ENCODE results near the gene OR52E8. TPM values are rescaled to one million over a fixed set of nuclear protein-coding genes. Genes with fewer than 3 reads are reported as not detected.

OR52E8 gene
- not detected for polyA plus RNA-seq (ENCODE audit: low read depth in 6 of 6)

GRCh38 chr11:5857590-5857989 is at the start of gene OR52E8:
Gene OR52E8 (minus strand): TSS chr11:5857690. CDS start chr11:5857690, 0 bp downstream.
- Mint-ChIP-seq H3K27ac (no peak within 1 kb of the TSS), H3K36me3 (no peaks in the 10 kb centered on the region), H3K4me3 (no peak within 1 kb of the TSS), H3K4me1 (no peaks in the 10 kb centered on the region), H3K27me3 (peaks cover 0 to 17% (median 4%) of the 10 kb centered on the region in 3 donors), H3K9me3 (peaks cover 0 to 13% (median 3%) of the 10 kb centered on the region in 7 donors)
- no peak for ATAC-seq (ENCODE audit: low read depth in 2 of 2)
- no peak for DNase-seq

GRCh38 chr11:5899534-5899933 is 42.0 kb upstream of the OR52E8 start:
- Mint-ChIP-seq H3K9me3 (no peaks in the 10 kb centered on the region), H3K4me3 (no peak overlapping the region), H3K36me3 (no peaks in the 10 kb centered on the region), H3K4me1 (no peaks in the 10 kb centered on the region), H3K27me3 (peaks cover 0 to 13% (median 9%) of the 10 kb centered on the region in 3 donors), H3K27ac (no peak overlapping the region)
- ATAC-seq (ENCODE audit: low read depth in 2 of 2) (no peak), DNase-seq (no peak)

DNA sequence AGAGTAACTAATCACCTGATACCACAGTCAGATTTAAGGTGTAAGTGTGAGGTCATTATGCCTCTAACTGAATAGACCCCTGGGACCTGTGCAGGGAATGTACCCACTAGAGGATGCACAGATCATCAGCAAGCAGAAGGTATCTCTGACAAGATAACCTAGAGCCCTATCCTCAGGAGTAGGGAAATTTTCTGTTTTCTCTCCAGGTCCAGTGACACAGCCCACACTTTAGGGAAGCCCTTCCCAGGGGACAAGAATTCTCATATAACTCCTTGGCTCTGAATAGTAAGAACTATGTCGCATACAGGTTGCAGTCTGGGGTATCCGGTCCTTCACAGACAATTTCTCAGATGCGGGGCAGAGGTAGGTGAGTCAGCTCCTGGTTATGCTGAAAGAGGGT is 35.4 kb upstream of the OR52E8 start, which contains the start of gene OR52E5:
OR52E5 (plus strand) TSS at position 301 of the 400 bp plus-strand sequence. CDS start 7,569 bp downstream, outside the sequence.
- Mint-ChIP-seq H3K4me1 (no peaks in the 10 kb centered on the region), H3K36me3 (no peaks in the 10 kb centered on the region), H3K4me3 (no peak within 1 kb of the TSS), H3K27ac (no peak within 1 kb of the TSS), H3K9me3 (no peaks in the 10 kb centered on the region), H3K27me3 (peaks cover 0 to 9% (median 4%) of the 10 kb centered on the region in 3 donors)
- ATAC-seq (ENCODE audit: low read depth in 2 of 2), result no peak
- DNase-seq, result no peak

DNA sequence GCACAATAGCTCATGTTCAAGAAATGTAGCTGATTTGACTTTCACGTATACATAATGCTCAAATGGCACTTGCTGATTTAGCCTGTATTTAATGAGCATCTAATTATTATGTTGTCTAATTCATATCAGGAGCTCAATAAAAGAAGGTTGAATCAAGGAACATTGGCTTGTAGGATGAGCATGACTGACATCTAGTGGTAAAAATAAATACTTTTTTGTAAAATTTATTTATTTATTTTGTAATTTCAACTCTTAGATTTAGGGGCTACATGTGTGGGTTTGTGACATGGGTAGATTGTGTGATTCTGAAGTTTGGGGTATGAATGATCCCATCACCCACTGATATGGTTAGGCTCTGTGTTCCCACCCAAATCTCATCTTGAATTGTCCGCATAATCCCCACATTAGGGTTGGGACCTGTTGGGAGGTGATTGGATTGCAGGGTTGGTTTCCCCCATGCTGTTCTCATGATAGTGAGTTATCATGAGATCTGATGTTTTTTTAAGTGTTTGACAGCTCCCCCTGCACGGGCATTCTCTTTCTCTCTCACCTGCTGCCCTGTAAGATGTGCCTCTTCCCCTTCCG is 33.8 kb upstream of the OR52E8 start:
- ATAC-seq (ENCODE audit: low read depth in 2 of 2) (no peak), DNase-seq (peak; percentile 12)
- Mint-ChIP-seq H3K9me3 (no peaks in the 10 kb centered on the region), H3K27me3 (peaks cover 4 to 10% (median 5%) of the 10 kb centered on the region in 3 donors), H3K4me1 (no peaks in the 10 kb centered on the region), H3K27ac (no peak overlapping the region), H3K4me3 (no peak overlapping the region), H3K36me3 (no peaks in the 10 kb centered on the region)

GRCh38 chr11:5887661-5888060 is 30.2 kb upstream of the OR52E8 start:
- Mint-ChIP-seq H3K4me1 (no peaks in the 10 kb centered on the region), H3K9me3 (no peaks in the 10 kb centered on the region), H3K36me3 (no peaks in the 10 kb centered on the region), H3K4me3 (no peak overlapping the region), H3K27ac (no peak overlapping the region), H3K27me3 (peaks cover 5 to 16% (median 6%) of the 10 kb centered on the region in 3 donors)
- no peak for DNase-seq
- ATAC-seq (ENCODE audit: low read depth in 2 of 2), result no peak

GRCh38 chr11:5887172-5887571 is 29.7 kb upstream of the OR52E8 start:
- Mint-ChIP-seq H3K27me3 (peaks cover 5 to 21% (median 6%) of the 10 kb centered on the region in 3 donors), H3K27ac (no peak overlapping the region), H3K9me3 (no peaks in the 10 kb centered on the region), H3K4me3 (no peak overlapping the region), H3K4me1 (no peaks in the 10 kb centered on the region), H3K36me3 (no peaks in the 10 kb centered on the region)
- ATAC-seq (ENCODE audit: low read depth in 2 of 2) (no peak), DNase-seq (no peak)

- no peaks in the 10 kb centered on the region for H3K4me1 Mint-ChIP-seq
- no peaks in the 10 kb centered on the region for H3K9me3 Mint-ChIP-seq
- H3K27me3 Mint-ChIP-seq, result peaks cover 5 to 16% (median 6%) of the 10 kb centered on the region in 3 donors
- no peak overlapping the region for H3K4me3 Mint-ChIP-seq
- no peak for DNase-seq
- no peak overlapping the region for H3K27ac Mint-ChIP-seq
- no peak for ATAC-seq (ENCODE audit: low read depth in 2 of 2)
- H3K36me3 Mint-ChIP-seq, result no peaks in the 10 kb centered on the region
These were observed 24.3 kb upstream of the OR52E8 start for GRCh38 chr11:5881756-5882155.

DNA sequence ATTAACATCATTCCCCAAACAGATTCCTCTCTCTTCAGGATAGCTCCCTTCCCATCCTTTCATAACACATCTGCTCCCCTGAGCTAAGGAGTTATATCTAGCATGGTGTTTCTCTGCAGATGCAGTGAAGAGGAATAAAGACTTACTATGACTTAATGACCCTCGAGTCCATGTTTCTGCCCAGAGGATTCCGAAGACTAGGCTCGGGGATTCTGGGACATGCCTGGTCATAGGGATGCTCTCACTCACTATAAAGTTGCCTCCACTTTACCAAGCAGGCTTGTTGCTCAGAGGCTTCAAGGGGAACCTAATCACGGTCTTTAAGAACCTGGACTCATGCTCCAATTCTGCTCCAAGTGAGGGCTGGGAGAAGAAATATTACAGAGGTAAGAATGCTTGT is 22.8 kb upstream of the OR52E8 start, which contains the start of gene OR52E4:
OR52E4 (plus strand) TSS at position 301 of the 400 bp plus-strand sequence. CDS start 3,664 bp downstream, outside the sequence.
- Mint-ChIP-seq H3K9me3 (no peaks in the 10 kb centered on the region), H3K4me1 (no peaks in the 10 kb centered on the region), H3K36me3 (no peaks in the 10 kb centered on the region), H3K27me3 (peaks cover 0 to 8% (median 6%) of the 10 kb centered on the region in 3 donors), H3K27ac (no peak within 1 kb of the TSS), H3K4me3 (no peak within 1 kb of the TSS)
- DNase-seq, result no peak
- no peak for ATAC-seq (ENCODE audit: low read depth in 2 of 2)

GRCh38 chr11:5878564-5878963 is 21.1 kb upstream of the OR52E8 start:
- no peaks in the 10 kb centered on the region for H3K4me1 Mint-ChIP-seq
- H3K27me3 Mint-ChIP-seq, result peaks cover 0 to 14% (median 13%) of the 10 kb centered on the region in 3 donors
- DNase-seq (no peak), ATAC-seq (ENCODE audit: low read depth in 2 of 2) (no peak)
- H3K4me3 Mint-ChIP-seq, result no peak overlapping the region
- no peaks in the 10 kb centered on the region for H3K36me3 Mint-ChIP-seq
- H3K9me3 Mint-ChIP-seq, result peaks cover 3 to 7% (median 5%) of the 10 kb centered on the region in 7 donors
- no peak overlapping the region for H3K27ac Mint-ChIP-seq

- Mint-ChIP-seq H3K4me1 (no peaks in the 10 kb centered on the region), H3K36me3 (peaks cover 0 to 4% of the 10 kb centered on the region in 2 donors), H3K9me3 (peaks cover 0 to 14% (median 8%) of the 10 kb centered on the region in 7 donors), H3K27me3 (peaks cover 4 to 11% (median 8%) of the 10 kb centered on the region in 3 donors), H3K4me3 (no peak overlapping the region), H3K27ac (no peak overlapping the region)
- ATAC-seq (ENCODE audit: low read depth in 2 of 2) (no peak), DNase-seq (no peak)
These were observed 8.3 kb upstream of the OR52E8 start for GRCh38 chr11:5865826-5866225.

DNA sequence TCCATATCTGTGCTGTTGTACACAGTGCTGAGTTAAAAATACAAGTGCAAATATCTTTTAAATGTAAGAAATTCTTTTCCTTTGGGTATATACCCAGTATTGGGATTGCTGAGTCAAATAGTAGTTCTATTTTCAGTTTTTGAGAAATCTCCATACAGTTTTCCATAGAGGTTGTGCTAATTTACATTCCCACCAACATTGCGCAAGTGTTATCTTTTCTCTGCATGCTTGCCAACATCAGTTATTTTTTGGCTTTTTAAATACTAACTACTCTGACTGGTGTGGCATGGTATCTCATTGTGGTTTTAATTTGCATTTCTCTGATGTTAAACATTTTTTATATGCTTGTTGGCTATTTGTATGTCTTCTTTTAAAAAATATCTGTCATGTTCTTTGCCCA is 6.5 kb downstream of the OR52E8 start:
- peaks cover 0 to 28% (median 5%) of the 10 kb centered on the region in 7 donors for H3K9me3 Mint-ChIP-seq
- no peaks in the 10 kb centered on the region for H3K4me1 Mint-ChIP-seq
- no peak overlapping the region for H3K27ac Mint-ChIP-seq
- ATAC-seq (ENCODE audit: low read depth in 2 of 2) (no peak), DNase-seq (no peak)
- H3K36me3 Mint-ChIP-seq, result no peaks in the 10 kb centered on the region
- H3K27me3 Mint-ChIP-seq, result peaks cover 0 to 7% (median 0%) of the 10 kb centered on the region in 3 donors
- H3K4me3 Mint-ChIP-seq, result no peak overlapping the region

GRCh38 chr11:5847711-5848110 is 9.8 kb downstream of the OR52E8 start:
- H3K36me3 Mint-ChIP-seq, result no peaks in the 10 kb centered on the region
- peaks cover 0 to 16% (median 3%) of the 10 kb centered on the region in 7 donors for H3K9me3 Mint-ChIP-seq
- H3K27me3 Mint-ChIP-seq, result no peaks in the 10 kb centered on the region
- H3K4me3 Mint-ChIP-seq, result no peak overlapping the region
- DNase-seq, result no peak
- no peak overlapping the region for H3K27ac Mint-ChIP-seq
- ATAC-seq (ENCODE audit: low read depth in 2 of 2), result no peak
- no peaks in the 10 kb centered on the region for H3K4me1 Mint-ChIP-seq

DNA sequence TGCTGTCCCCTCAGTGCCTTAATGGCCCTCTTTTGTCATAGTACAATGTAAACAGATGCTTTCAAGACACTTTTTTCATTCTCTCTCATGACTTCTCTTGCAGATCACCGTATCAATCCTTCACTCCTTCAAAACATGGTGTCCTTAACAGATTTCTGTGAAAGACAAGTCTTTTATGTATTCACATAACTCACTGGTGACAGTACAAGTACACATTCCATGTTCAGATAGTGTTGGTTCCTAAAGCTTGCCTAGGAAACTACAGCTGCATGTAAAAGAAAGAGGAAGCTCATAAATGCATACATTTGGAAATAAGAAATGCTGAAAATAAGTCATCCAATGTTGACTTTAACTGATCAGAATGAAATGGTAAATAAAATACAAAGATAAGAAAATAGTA is 10.8 kb downstream of the OR52E8 start:
- Mint-ChIP-seq H3K4me3 (no peak overlapping the region), H3K4me1 (no peaks in the 10 kb centered on the region), H3K27me3 (no peaks in the 10 kb centered on the region)

DNA sequence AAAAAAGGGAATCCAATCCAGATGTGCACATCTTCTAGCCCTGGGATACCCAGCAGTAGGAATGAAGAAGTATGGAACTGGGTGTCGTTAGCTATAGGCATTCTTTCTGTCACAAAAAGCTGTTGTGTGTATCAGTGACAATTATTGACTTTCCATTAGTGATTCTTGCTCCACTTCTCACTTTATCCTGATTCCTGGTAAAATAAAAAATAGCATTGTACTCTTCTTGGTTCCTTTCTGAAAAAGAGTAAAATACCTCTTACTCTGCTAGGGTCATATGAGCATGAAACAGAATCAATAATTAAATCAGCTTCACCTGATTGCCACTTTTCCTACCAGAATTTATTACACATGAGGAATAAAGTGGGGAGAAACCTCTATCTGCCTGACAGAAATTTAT is 15.7 kb downstream of the OR52E8 start, which contains the start of gene OR52E6:
OR52E6 (minus strand) TSS at position 101 of the 400 bp plus-strand sequence; CDS start at position 101, 0 bp downstream.
- Mint-ChIP-seq H3K27me3 (peaks cover 10 to 34% (median 24%) of the 10 kb centered on the region in 3 donors), H3K4me3 (no peak within 1 kb of the TSS), H3K27ac (no peak within 1 kb of the TSS), H3K36me3 (no peaks in the 10 kb centered on the region), H3K9me3 (peaks cover 0 to 18% (median 6%) of the 10 kb centered on the region in 7 donors), H3K4me1 (no peaks in the 10 kb centered on the region)
- no peak for DNase-seq
- ATAC-seq (ENCODE audit: low read depth in 2 of 2), result no peak

More for the DNA sequence above, 10.8 kb downstream of the OR52E8 start:
- no peak for ATAC-seq (ENCODE audit: low read depth in 2 of 2)
- no peak for DNase-seq
- peaks cover 0 to 7% (median 0%) of the 10 kb centered on the region in 7 donors for H3K9me3 Mint-ChIP-seq
- no peaks in the 10 kb centered on the region for H3K36me3 Mint-ChIP-seq
- no peak overlapping the region for H3K27ac Mint-ChIP-seq
